BE2C (cell line): ENCODE measurements around the gene VEGFA.

Source experiments
- DNase-seq: peaks from one replicate; pipeline ENCODE4 v3.0.0-alpha.2; 2020
- H3K27me3 ChIP-seq: fragments of 250-450 bp; sonication (Bioruptor Pico); 2 replicates; pipeline ENCODE4 v1.5.1; 2020; ENCODE audit warnings: mild to moderate bottlenecking
- H3K36me3 ChIP-seq: fragments of 250-450 bp; sonication (Bioruptor Pico); 2 replicates; pipeline ENCODE4 v1.5.1; 2020; ENCODE audit warnings: mild to moderate bottlenecking
- H3K4me1 ChIP-seq: fragments of 250-450 bp; sonication (Bioruptor Pico); 2 replicates; pipeline ENCODE4 v1.5.1; 2020
- H3K4me3 ChIP-seq: 2 replicates; pipeline ENCODE4 v1.5.1; 2011; ENCODE audit warnings: low read depth, low read length
- H3K9me3 ChIP-seq: fragments of 250-450 bp; sonication (Bioruptor Pico); 2 replicates; pipeline ENCODE4 v1.5.1; 2020
- TF ChIP-seq, protein P1 (sequence below): IDR thresholded peaks from 2 replicates; pipeline ENCODE4 v1.5.1; 2012; ENCODE audit warnings: mild to moderate bottlenecking, low read depth, low read length

The VEGFA gene

GRCh38 chr6:43749461-43749860 is 20.6 kb upstream of the VEGFA start:
- no peaks in the 10 kb centered on the region for H3K36me3 ChIP-seq
- no peaks in the 10 kb centered on the region for H3K4me1 ChIP-seq
- TF ChIP-seq, protein P1, sequence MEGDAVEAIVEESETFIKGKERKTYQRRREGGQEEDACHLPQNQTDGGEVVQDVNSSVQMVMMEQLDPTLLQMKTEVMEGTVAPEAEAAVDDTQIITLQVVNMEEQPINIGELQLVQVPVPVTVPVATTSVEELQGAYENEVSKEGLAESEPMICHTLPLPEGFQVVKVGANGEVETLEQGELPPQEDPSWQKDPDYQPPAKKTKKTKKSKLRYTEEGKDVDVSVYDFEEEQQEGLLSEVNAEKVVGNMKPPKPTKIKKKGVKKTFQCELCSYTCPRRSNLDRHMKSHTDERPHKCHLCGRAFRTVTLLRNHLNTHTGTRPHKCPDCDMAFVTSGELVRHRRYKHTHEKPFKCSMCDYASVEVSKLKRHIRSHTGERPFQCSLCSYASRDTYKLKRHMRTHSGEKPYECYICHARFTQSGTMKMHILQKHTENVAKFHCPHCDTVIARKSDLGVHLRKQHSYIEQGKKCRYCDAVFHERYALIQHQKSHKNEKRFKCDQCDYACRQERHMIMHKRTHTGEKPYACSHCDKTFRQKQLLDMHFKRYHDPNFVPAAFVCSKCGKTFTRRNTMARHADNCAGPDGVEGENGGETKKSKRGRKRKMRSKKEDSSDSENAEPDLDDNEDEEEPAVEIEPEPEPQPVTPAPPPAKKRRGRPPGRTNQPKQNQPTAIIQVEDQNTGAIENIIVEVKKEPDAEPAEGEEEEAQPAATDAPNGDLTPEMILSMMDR, result no peak
- no peaks in the 10 kb centered on the region for H3K27me3 ChIP-seq
- no peaks in the 10 kb centered on the region for H3K9me3 ChIP-seq
- no peak for DNase-seq
- no peak overlapping the region for H3K4me3 ChIP-seq

- H3K36me3 ChIP-seq, result no peaks in the 10 kb centered on the region
- H3K9me3 ChIP-seq, result no peaks in the 10 kb centered on the region
- H3K27me3 ChIP-seq, result no peaks in the 10 kb centered on the region
- TF ChIP-seq, protein P1, result no peak
- DNase-seq, result no peak
- H3K4me3 ChIP-seq, result no peak overlapping the region
- H3K4me1 ChIP-seq, result no peaks in the 10 kb centered on the region
Observed at GRCh38 chr6:43750622-43751021, 19.4 kb upstream of the VEGFA start.

GRCh38 chr6:43753570-43754183 is 16.3 kb upstream of the VEGFA start:
- TF ChIP-seq, protein P1, result no peak
- no peaks in the 10 kb centered on the region for H3K36me3 ChIP-seq
- H3K4me1 ChIP-seq, result no peaks in the 10 kb centered on the region
- DNase-seq, result no peak
- H3K4me3 ChIP-seq, result no peak overlapping the region
- no peaks in the 10 kb centered on the region for H3K9me3 ChIP-seq
- no peaks in the 10 kb centered on the region for H3K27me3 ChIP-seq

DNA sequence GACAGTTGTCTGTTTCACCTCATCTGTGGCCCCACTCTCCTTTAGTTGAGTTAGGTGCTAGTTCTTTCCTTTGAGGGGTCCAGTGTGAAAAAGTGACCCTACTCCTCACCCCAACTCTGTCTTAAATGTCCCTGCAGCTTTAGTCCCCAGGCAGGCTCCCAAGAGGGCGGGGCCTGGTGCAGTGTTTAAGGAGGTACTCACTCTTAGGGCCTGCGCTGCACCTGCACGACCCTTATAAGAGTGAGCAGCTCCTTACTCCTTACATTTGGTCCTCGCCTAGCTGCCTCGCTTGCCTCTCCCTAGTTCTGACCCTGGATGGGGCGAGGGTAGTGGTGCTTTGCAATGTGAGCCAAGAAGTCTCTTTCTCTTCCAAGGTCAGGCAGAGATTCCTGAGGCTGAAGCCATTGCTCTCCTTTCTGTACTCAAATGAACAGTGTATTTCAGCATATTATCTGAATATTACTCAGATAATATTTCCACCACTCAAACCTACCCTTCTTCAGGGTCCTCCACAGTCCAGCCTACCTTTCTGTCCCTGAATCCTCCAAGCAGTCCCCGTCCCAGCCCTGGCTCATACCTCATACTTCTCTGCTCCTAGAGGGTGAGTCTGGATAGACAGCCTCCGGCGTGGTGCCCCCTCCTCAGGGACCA is 11.9 kb upstream of the VEGFA start:
- H3K4me3 ChIP-seq, result no peak overlapping the region
- no peaks in the 10 kb centered on the region for H3K9me3 ChIP-seq
- TF ChIP-seq, protein P1, result no peak
- no peaks in the 10 kb centered on the region for H3K4me1 ChIP-seq
- no peaks in the 10 kb centered on the region for H3K36me3 ChIP-seq
- H3K27me3 ChIP-seq, result no peaks in the 10 kb centered on the region
- DNase-seq, result peak; percentile 1

- Histone ChIP-seq H3K36me3 (no peaks in the 10 kb centered on the region), H3K9me3 (no peaks in the 10 kb centered on the region), H3K27me3 (no peaks in the 10 kb centered on the region), H3K4me1 (no peaks in the 10 kb centered on the region), H3K4me3 (no peak overlapping the region)
- peak; percentile 64 for DNase-seq
- TF ChIP-seq, protein P1, result peak; percentile 81
Observed at GRCh38 chr6:43758617-43759050, 11.4 kb upstream of the VEGFA start.

DNA sequence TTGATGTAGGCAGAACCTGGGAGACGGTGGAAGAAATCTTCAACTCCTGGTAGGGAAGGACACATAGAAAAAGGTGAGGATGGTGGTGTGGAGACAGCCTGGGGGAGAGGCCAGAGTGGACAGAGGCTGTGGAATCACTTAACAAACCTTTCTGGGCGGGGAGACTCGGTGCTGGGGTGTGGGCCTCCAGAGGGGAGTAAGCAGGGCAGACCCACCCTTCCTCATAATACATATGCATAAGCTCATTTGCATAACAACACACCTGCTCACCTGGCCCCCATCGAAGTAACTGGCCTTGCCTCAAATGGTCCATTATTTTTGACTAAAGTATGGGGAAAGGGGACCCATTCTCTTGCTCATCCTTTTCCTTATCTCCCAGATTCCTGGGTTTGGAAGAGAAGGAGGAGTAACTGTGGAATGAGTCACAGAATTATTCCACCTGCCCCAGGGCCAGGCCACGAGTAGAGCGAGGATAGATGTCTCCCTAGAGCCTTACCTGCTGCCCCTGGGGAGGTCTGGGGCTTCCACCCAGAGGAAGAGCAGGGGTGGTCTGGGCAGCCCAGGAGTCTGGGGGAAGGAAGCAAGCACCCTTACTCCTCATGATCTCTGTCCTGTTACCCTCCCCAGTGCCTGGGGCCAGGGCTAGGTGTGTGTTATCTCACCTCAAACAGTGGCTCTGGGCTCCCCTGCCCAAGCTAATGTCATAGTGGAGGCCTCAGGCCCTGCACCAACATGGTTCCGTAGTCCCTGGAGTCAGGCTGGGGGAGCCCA is 10.7 kb upstream of the VEGFA start:
- Histone ChIP-seq H3K36me3 (no peaks in the 10 kb centered on the region), H3K27me3 (no peaks in the 10 kb centered on the region), H3K4me3 (no peak overlapping the region), H3K9me3 (no peaks in the 10 kb centered on the region), H3K4me1 (no peaks in the 10 kb centered on the region)
- DNase-seq, result peak; percentile 6
- TF ChIP-seq, protein P1, result no peak
